A673 (cell line): ENCODE data around the gene HMCES.

Experiments used
- CTCF ChIP-seq: fragments of 300-800, 200-600 bp; sonication (generic); conservative IDR thresholded peaks from 2 replicates; pipeline ENCODE4 v1.5.1; 2017; ENCODE audit warnings: low read depth, mild to moderate bottlenecking, antibody characterized with exemption, low read length, moderate library complexity, mixed read lengths
- EZH2 ChIP-seq: fragments of 200-600 bp; sonication (generic); IDR thresholded peaks from 2 replicates; pipeline ENCODE4 v1.6.1; 2017; ENCODE audit warnings: borderline replicate concordance, low read depth, mild to moderate bottlenecking, mixed read lengths, antibody characterized with exemption, low read length; ENCODE audit not compliant: poor library complexity, severe bottlenecking

- no peak for TF ChIP-seq CTCF
- no peak for TF ChIP-seq EZH2
Observed at GRCh38 chr3:129348734-129349133, 70.1 kb downstream of the HMCES start.
